Right atrium auricular region (tissue), 2 donors: Measurements from ENCODE around the gene HLA-DMB. TPM values are rescaled to one million over a fixed set of nuclear protein-coding genes. Genes with fewer than 3 reads are reported as not detected.
A peak's percentile ranks its signal among the peaks of the same experiment; 100 is the strongest.

Source experiments
- DNase-seq: peaks from one replicate; pipeline ENCODE4 v3.0.0-alpha.2; 2019; ENCODE audit warnings: low spot score
- H3K27ac ChIP-seq, 2 donors: fragments of 200-600 bp; sonication (generic); 1 replicate in 1 of 2; 2 replicates in 1 of 2; pipeline ENCODE4 v1.5.1; 2016 to 2019
- H3K27me3 ChIP-seq, 2 donors: fragments of 200-600 bp; sonication (generic); one replicate each; pipeline versions ENCODE4 v1.5.1 to v1.6.0; 2017 to 2019
- H3K36me3 ChIP-seq: fragments of 200-600 bp; sonication (generic); one replicate; pipeline ENCODE4 v1.5.1; 2016
- H3K4me1 ChIP-seq, 2 donors: fragments of 200-600 bp; sonication (generic); one replicate each; pipeline versions ENCODE4 v1.5.1 to v1.6.0; 2017 to 2019
- H3K4me3 ChIP-seq, 2 donors: fragments of 200-600 bp; sonication (generic); 1 replicate in 1 of 2; 2 replicates in 1 of 2; pipeline ENCODE4 v1.5.1; 2017 to 2019; ENCODE audit warnings: mild to moderate bottlenecking in 1 of 2, moderate library complexity in 1 of 2
- H3K9me3 ChIP-seq, 2 donors: fragments of 200-600 bp; sonication (generic); one replicate each; pipeline ENCODE4 v1.5.1; 2019
- total RNA-seq, 2 donors: library from RNA; depleted of rRNA; stranded (reverse); fragments of >200 nt; gene quantifications; one replicate each; pipeline ENCODE4 v1.1.0, GENCODE V29; 2016
- TF ChIP-seq, protein P1 (sequence below), 2 donors: fragments of 200-600 bp; sonication (generic); IDR thresholded peaks; one replicate each; pipeline ENCODE4 v1.5.1; 2019; ENCODE audit warnings: antibody characterized with exemption in 2 of 2

Gene HLA-DMB
- total RNA-seq, 2 donors from 2014 or later, result 3.6 to 12.9 TPM

DNA sequence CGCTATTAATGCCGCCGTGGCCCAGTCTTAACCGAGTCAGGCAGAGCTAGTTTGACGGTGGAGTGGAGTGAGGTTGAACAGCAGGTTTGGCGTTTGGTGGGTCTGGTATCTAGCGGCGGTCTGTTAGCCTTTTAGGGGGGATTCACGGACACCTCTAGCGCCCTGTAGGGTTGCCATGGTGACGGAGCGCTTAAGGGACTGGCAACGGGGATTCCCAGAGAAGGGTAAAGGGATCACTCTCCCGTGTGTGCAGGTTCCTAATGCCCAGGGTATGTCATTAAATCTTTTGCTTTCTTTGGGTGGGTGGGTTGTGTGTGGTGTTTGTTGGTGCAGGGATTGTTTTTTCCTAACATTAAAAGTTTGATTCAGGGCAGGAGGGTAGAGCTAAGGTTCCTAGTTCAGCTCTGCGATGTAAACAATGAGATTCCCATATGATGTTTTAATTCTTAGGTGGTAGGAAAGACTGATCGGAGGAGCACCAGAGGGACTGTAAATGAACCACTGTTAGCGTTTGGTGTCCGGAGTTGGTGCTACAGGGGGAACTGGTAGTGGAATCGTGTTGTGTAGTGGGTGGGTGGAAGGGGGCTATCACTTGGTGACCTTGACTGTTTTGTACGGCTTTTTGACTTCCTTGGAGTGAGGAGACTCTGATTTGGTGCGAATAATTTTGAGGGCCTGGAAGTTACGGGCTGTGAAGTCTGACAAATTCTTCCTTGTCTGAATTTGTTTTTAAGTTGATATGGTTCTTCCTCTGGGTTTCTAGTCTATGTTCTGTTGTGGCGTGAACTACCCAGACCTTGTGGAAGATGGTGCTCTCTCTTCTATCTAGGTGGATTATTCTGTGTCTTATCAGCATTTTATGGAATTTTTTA is 32.6 kb upstream of the HLA-DMB start:
- Histone ChIP-seq H3K4me1 (peaks cover 3 to 43% of the 10 kb centered on the region in 2 donors), H3K27ac (peak overlapping the region; percentile 99 to 100), H3K4me3 (peak overlapping the region; percentile 75 to 96), H3K9me3 (no peaks in the 10 kb centered on the region), H3K27me3 (no peaks in the 10 kb centered on the region), H3K36me3 (peaks cover 61% of the 10 kb centered on the region)
- TF ChIP-seq, protein P1, sequence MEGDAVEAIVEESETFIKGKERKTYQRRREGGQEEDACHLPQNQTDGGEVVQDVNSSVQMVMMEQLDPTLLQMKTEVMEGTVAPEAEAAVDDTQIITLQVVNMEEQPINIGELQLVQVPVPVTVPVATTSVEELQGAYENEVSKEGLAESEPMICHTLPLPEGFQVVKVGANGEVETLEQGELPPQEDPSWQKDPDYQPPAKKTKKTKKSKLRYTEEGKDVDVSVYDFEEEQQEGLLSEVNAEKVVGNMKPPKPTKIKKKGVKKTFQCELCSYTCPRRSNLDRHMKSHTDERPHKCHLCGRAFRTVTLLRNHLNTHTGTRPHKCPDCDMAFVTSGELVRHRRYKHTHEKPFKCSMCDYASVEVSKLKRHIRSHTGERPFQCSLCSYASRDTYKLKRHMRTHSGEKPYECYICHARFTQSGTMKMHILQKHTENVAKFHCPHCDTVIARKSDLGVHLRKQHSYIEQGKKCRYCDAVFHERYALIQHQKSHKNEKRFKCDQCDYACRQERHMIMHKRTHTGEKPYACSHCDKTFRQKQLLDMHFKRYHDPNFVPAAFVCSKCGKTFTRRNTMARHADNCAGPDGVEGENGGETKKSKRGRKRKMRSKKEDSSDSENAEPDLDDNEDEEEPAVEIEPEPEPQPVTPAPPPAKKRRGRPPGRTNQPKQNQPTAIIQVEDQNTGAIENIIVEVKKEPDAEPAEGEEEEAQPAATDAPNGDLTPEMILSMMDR (IDR thresholded peaks at IDR 0.05), result no peak
- DNase-seq, result no peak

DNA sequence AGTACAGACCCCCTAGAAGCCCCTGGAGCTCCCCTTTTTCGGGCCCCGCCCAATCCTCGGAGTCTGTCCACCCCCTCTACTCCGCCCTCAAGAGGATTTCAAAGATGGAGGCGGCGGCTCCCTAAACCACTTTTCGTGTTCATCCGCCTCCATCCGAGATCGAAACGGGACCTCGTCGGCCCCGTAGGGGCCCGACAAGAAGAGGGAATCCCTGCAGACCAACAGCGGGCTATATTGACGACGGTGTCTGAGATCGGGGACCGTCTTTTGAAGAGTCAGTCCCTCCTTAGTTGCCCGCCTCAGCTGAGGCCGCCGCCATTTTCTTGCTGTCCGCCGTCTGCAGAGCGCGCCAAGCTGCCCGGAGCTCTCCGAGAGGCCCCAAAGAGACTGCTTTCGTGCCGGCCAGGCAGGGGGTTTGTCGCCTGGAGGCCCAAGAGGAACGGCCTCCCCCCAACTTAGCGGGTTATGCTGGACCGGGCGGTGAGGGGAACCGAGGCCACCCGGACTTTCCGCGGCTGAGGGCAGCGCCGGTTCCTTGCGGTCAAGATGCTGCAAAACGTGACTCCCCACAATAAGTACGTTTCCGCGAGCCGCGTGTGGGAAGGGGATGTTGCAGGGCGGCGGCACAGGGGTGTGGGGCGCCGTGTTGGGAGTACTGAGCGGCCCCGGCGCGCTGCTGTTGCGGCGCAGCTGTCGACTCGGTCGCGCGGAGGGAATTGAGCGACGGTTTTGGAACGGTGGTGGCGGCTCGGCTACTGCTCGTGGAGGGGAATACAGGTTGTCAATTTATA is 31.7 kb upstream of the HLA-DMB start:
- peak overlapping the region; percentile 99 to 100 for H3K27ac ChIP-seq
- no peaks in the 10 kb centered on the region for H3K27me3 ChIP-seq
- peaks cover 3 to 36% of the 10 kb centered on the region in 2 donors for H3K4me1 ChIP-seq
- no peak for DNase-seq
- TF ChIP-seq, protein P1 (IDR thresholded peaks at IDR 0.05), result no peak
- H3K36me3 ChIP-seq, result peaks cover 53% of the 10 kb centered on the region
- H3K4me3 ChIP-seq, result peak overlapping the region; percentile 75 to 96
- H3K9me3 ChIP-seq, result no peaks in the 10 kb centered on the region

DNA sequence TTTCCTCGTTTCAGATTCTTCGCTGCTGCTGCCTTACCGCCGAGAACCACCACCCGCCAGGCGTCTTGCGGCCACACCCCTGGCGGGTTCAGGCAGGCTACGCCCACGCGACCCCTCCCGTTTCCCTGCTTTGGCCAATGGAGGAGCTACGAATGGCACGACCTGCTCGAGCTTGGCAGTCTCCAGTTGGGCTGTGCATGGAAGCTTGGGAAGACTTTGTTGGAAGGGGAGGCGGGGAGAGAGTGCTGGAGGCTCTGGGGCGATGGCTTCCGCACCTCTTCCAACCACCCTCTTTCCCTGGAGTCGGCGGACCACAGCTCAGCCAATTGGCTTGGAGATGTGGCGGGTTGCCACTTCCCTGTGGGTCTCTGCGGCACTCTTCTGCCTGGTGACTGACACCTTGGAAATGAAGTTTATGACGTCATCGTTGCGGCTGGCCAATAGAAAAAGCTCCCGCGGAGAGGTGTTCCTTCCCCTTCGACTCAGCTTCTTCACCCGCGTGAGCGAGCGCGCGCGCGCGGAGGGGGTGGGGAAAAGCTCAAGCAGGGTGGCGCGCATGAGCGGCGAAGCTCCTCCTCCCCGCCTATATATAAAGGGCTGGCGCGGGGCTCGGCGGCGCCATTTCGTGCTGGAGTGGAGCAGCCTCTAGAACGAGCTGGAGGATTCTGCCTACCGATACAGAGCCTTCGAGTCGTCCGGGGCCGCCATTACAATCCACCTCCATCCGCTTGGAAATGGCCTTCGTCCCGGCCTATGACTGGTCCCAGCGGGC is 30.9 kb upstream of the HLA-DMB start:
- H3K9me3 ChIP-seq, result no peaks in the 10 kb centered on the region
- H3K4me3 ChIP-seq, result peak overlapping the region; percentile 75 to 96
- peaks cover 45% of the 10 kb centered on the region for H3K36me3 ChIP-seq
- TF ChIP-seq, protein P1 (IDR thresholded peaks at IDR 0.05), result no peak
- DNase-seq, result peak; percentile 100
- peak overlapping the region; percentile 99 to 100 for H3K27ac ChIP-seq
- H3K4me1 ChIP-seq, result peaks cover 3 to 36% of the 10 kb centered on the region in 2 donors
- no peaks in the 10 kb centered on the region for H3K27me3 ChIP-seq

DNA sequence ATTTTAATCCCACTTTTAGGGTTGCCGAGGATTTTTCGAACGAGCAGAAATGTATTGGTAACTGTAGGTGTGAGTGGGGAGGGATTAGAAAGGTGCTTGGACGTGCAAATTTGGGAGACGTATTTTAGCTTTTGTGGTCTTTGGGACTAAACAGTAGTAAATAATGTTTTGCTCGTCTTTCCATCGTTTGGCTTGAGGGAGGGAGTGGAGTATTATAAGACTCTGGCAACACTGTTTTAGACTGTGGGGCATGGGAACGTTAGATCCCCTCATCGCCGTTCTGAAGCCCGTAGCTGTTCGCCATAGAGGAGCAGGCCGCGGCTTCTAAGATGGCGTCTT is 30.4 kb upstream of the HLA-DMB start:
- no peak for DNase-seq
- peaks cover 3 to 36% of the 10 kb centered on the region in 2 donors for H3K4me1 ChIP-seq
- no peaks in the 10 kb centered on the region for H3K9me3 ChIP-seq
- peaks cover 40% of the 10 kb centered on the region for H3K36me3 ChIP-seq
- no peaks in the 10 kb centered on the region for H3K27me3 ChIP-seq
- peak overlapping the region; percentile 99 to 100 for H3K27ac ChIP-seq
- TF ChIP-seq, protein P1 (IDR thresholded peaks at IDR 0.05), result no peak
- peak overlapping the region; percentile 75 to 92 for H3K4me3 ChIP-seq

DNA sequence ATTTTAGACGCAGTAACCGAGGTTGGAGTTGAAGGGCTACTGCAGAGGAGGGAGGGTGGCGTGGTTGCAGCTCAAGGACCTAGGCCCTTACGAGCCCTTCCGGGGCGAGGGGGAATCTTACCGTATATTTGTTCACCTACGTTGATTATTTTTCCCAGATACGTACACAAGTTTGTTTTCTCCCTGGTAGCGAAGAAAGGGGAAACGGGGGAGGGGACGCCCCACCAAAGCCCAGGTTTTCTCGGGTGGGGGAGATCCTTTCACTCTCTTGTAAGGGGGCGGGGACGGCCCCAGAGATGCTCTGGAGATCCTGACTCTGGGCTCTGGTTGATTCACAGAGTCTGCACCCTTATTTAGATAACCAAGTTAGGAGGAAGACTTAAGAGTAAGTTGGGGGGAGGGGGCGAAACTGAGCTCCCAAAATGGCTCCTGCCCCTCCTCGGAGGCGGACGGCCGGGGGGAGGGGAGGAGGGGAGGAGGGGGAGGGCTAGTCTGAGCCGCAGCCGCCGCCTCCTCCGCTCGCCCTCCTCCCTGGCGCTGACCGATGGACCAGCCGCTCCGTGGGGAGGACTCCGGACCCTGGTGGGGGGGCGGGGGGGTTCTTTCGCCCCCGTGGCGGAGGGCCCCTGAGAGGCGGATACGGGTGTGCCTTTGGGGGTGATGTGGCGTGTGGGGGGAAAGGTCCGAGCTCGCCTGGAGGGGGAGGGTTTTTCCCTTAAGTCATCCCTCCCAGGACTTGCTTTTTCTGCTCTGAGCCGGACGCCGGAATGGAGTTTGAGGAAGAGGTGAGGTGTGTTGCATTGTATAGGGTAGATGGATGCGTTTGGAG is 29.8 kb upstream of the HLA-DMB start:
- H3K27ac ChIP-seq, result peak overlapping the region; percentile 99 to 100
- peak; percentile 86 for DNase-seq
- H3K4me3 ChIP-seq, result peak overlapping the region; percentile 75 to 92
- TF ChIP-seq, protein P1 (IDR thresholded peaks at IDR 0.05), result no peak
- no peaks in the 10 kb centered on the region for H3K9me3 ChIP-seq
- H3K36me3 ChIP-seq, result peaks cover 34% of the 10 kb centered on the region
- peaks cover 3 to 36% of the 10 kb centered on the region in 2 donors for H3K4me1 ChIP-seq
- no peaks in the 10 kb centered on the region for H3K27me3 ChIP-seq
